Keratinocyte (primary cell): ENCODE data around the gene MT3. TPM values are rescaled to one million over a fixed set of nuclear protein-coding genes. Genes with fewer than 3 reads are reported as not detected.
A peak's percentile ranks its signal among the peaks of the same experiment; 100 is the strongest.

ENCODE experiments used
- DNase-seq: peaks from one replicate; pipeline ENCODE4 v3.0.0-alpha.2; 2011; ENCODE audit warnings: low read depth, missing footprints, low spot score
- FAIRE-seq: peaks from 2 replicates; lab custom pipeline; 2011; peaks lifted over from hg19 to GRCh38; lab: Jason Lieb, UNC
- H2AFZ ChIP-seq: 2 replicates; pipeline ENCODE4 v1.6.0; 2012; ENCODE audit warnings: low read length, control low read depth, inconsistent platforms; ENCODE audit not compliant: control insufficient read depth
- H3K27ac ChIP-seq: 2 replicates; pipeline ENCODE4 v1.5.1; 2011; ENCODE audit warnings: low read length; ENCODE audit not compliant: control insufficient read depth, insufficient read depth
- H3K27me3 ChIP-seq: 3 replicates; pipeline ENCODE4 v1.6.0; 2011; ENCODE audit warnings: low read length; ENCODE audit not compliant: control insufficient read depth, insufficient read depth; ENCODE audit errors: extremely low read depth
- H3K36me3 ChIP-seq, 2 experiments: 2 replicates in 1 of 2; 3 replicates in 1 of 2; pipeline ENCODE4 v1.5.1; 2011; ENCODE audit warnings: low read length in 2 of 2, mild to moderate bottlenecking in 1 of 2; ENCODE audit not compliant: control insufficient read depth in 2 of 2, insufficient read depth in 2 of 2; ENCODE audit errors: extremely low read depth in 1 of 2
- H3K4me1 ChIP-seq: 3 replicates; pipeline ENCODE4 v1.5.1; 2011; ENCODE audit warnings: low read length; ENCODE audit not compliant: control insufficient read depth, insufficient read depth; ENCODE audit errors: extremely low read depth
- H3K4me2 ChIP-seq: 3 replicates; pipeline ENCODE4 v1.6.0; 2011; ENCODE audit warnings: low read depth, low read length; ENCODE audit not compliant: control insufficient read depth, insufficient read depth; ENCODE audit errors: extremely low read depth
- H3K4me3 ChIP-seq, 3 experiments: fragments of 200-600 bp in 1 of 3; sonication (generic) in 1 of 3; 2 replicates in 2 of 3; 3 replicates in 1 of 3; pipeline ENCODE4 v1.5.1; 2011 to 2016; ENCODE audit warnings: low read length in 3 of 3, mild to moderate bottlenecking in 3 of 3, control low read depth in 2 of 3, inconsistent platforms in 1 of 3, low read depth in 1 of 3, mixed read lengths in 1 of 3, mixed run types in 1 of 3, moderate library complexity in 1 of 3; ENCODE audit not compliant: control insufficient read depth in 2 of 3, insufficient read depth in 2 of 3; ENCODE audit errors: extremely low read depth in 1 of 3
- H3K79me2 ChIP-seq: 2 replicates; pipeline ENCODE4 v1.6.0; 2012; ENCODE audit warnings: low read length; ENCODE audit not compliant: control insufficient read depth, insufficient read depth
- H3K9ac ChIP-seq: 3 replicates; pipeline ENCODE4 v1.6.0; 2011; ENCODE audit warnings: low read length; ENCODE audit not compliant: control insufficient read depth, insufficient read depth; ENCODE audit errors: extremely low read depth
- H3K9me1 ChIP-seq: 3 replicates; pipeline ENCODE4 v1.6.0; 2011; ENCODE audit warnings: low read length; ENCODE audit not compliant: control insufficient read depth, insufficient read depth; ENCODE audit errors: extremely low read depth
- H3K9me3 ChIP-seq: 2 replicates; pipeline ENCODE4 v1.5.1; 2012; ENCODE audit warnings: low read depth, low read length; ENCODE audit not compliant: control insufficient read depth
- H4K20me1 ChIP-seq: 3 replicates; pipeline ENCODE4 v1.6.0; 2011; ENCODE audit warnings: low read length; ENCODE audit not compliant: control insufficient read depth, insufficient read depth; ENCODE audit errors: extremely low read depth
- CTCF ChIP-seq, 3 experiments: IDR thresholded peaks in 1 of 3; conservative IDR thresholded peaks in 1 of 3; optimal IDR thresholded peaks in 1 of 3; 2 replicates in 2 of 3; 3 replicates in 1 of 3; pipeline versions ENCODE3 to v1.5.1; 2011; ENCODE audit warnings: low read length in 3 of 3, mild to moderate bottlenecking in 3 of 3, moderate library complexity in 2 of 3, control low read depth in 1 of 3, inconsistent platforms in 1 of 3; ENCODE audit not compliant: insufficient read depth in 2 of 3; ENCODE audit errors: extremely low read depth in 1 of 3
- EZH2 ChIP-seq: IDR thresholded peaks from one replicate; pipeline ENCODE4 v1.6.1; 2012; ENCODE audit warnings: inconsistent platforms, mild to moderate bottlenecking, low read length, moderate library complexity
- dilution Hi-C: fragments of 300-500 bp; cut with MboI; formaldehyde crosslinking; loops from one replicate; pipeline ENCODE4 v1.7.0; 2020; ENCODE audit warnings: low sequenced_read_pairs; ENCODE audit not compliant: extremely low pct_ligation_motif_present
- polyA plus RNA-seq, 5 experiments: library from polyadenylated mRNA; depleted of rRNA in 3 of 5; stranded (reverse) in 3 of 5; stranded (forward) in 1 of 5; unstranded in 1 of 5; fragments of >200 nt; gene quantifications; 1 replicate in 1 of 5; 2 replicates in 3 of 5; 3 replicates in 1 of 5; pipeline versions ENCODE4 v1.2.1 to v1.2.3, GENCODE V29; 2011 to 2012; ENCODE audit warnings: missing spikeins in 2 of 5, low read depth in 1 of 5, low replicate concordance in 1 of 5

MT3 gene
- polyA plus RNA-seq, 1 donor (not counting 4 experiments of a cell fraction or from before 2014, with no cell fraction given): not detected

GRCh38 chr16:56547949-56548567 is 41.3 kb upstream of the MT3 start:
- Histone ChIP-seq H3K79me2 (no peaks in the 10 kb centered on the region), H3K4me2 (peak overlapping the region; percentile 74), H2AFZ (no peak overlapping the region), H3K27ac (peak overlapping the region; percentile 83), H3K9me1 (no peaks in the 10 kb centered on the region), H4K20me1 (no peaks in the 10 kb centered on the region), H3K9ac (no peak overlapping the region), H3K27me3 (no peaks in the 10 kb centered on the region), H3K4me1 (peaks cover 30% of the 10 kb centered on the region), H3K36me3 (no peaks in the 10 kb centered on the region), H3K9me3 (no peaks in the 10 kb centered on the region), H3K4me3 (peak overlapping the region in 1 of 3 experiments; percentile 30)
- dilution Hi-C loops: no loop called here
- DNase-seq: no peak
- peak; percentile 13 for FAIRE-seq
- TF ChIP-seq EZH2: no peak
- no peak for TF ChIP-seq CTCF (optimal IDR thresholded peaks at IDR 0.05 in 1 of 3, IDR thresholded peaks at IDR 0.05 in 1 of 3, conservative IDR thresholded peaks at IDR 0.05 in 1 of 3; ENCODE audit: extremely low read depth in 1 of 3, insufficient read depth in 2 of 3, low read length in 3 of 3)

GRCh38 chr16:56549161-56549560 is 40.2 kb upstream of the MT3 start:
- H3K4me3 ChIP-seq: no peak overlapping the region
- peaks cover 30% of the 10 kb centered on the region for H3K4me1 ChIP-seq
- H3K36me3 ChIP-seq: no peaks in the 10 kb centered on the region
- FAIRE-seq (no peak), DNase-seq (no peak)
- dilution Hi-C loops: no loop called here
- no peaks in the 10 kb centered on the region for H3K9me1 ChIP-seq
- no peak overlapping the region for H3K4me2 ChIP-seq
- no peaks in the 10 kb centered on the region for H3K9me3 ChIP-seq
- TF ChIP-seq CTCF (optimal IDR thresholded peaks at IDR 0.05 in 1 of 3, IDR thresholded peaks at IDR 0.05 in 1 of 3, conservative IDR thresholded peaks at IDR 0.05 in 1 of 3; ENCODE audit: extremely low read depth in 1 of 3, insufficient read depth in 2 of 3, low read length in 3 of 3) (no peak), EZH2 (no peak)
- no peak overlapping the region for H3K27ac ChIP-seq
- no peaks in the 10 kb centered on the region for H4K20me1 ChIP-seq
- no peaks in the 10 kb centered on the region for H3K79me2 ChIP-seq
- H2AFZ ChIP-seq: no peak overlapping the region
- no peaks in the 10 kb centered on the region for H3K27me3 ChIP-seq
- H3K9ac ChIP-seq: no peak overlapping the region
